GM19351 (cell line): ENCODE results near the gene GAK.
"Not testable (repeated sequence)": the region's sequence is repeated elsewhere in the genome, so short reads cannot be mapped to it uniquely, and the experiment has no call there.

Source experiments
- ATAC-seq: cut with Tn5 transposase; IDR thresholded peaks from one replicate; pipeline ENCODE4 v1.9.1; 2021; ENCODE audit warnings: mild to moderate bottlenecking, moderate library complexity; ENCODE audit not compliant: unreplicated experiment

The GAK gene

GRCh38 chr4:821181-821591 lies 110.9 kb downstream of the GAK start:
- ATAC-seq = no peak

GRCh38 chr4:820230-821172 lies 111.6 kb downstream of the GAK start:
- ATAC-seq = no peak

- ATAC-seq = no peak
Observed at GRCh38 chr4:819401-820229, 112.5 kb downstream of the GAK start.

GRCh38 chr4:818106-818921 lies 113.8 kb downstream of the GAK start:
- no peak for ATAC-seq

GRCh38 chr4:815464-816146 lies 116.5 kb downstream of the GAK start:
- ATAC-seq = no peak

- ATAC-seq = no peak
Observed at GRCh38 chr4:814312-814850, 117.7 kb downstream of the GAK start.

- no peak for ATAC-seq
Observed at GRCh38 chr4:813900-814299, 118.2 kb downstream of the GAK start.

- ATAC-seq = no peak
Observed at GRCh38 chr4:808860-809570, 123.1 kb downstream of the GAK start.

GRCh38 chr4:807792-808191 lies 124.3 kb downstream of the GAK start:
- no peak for ATAC-seq

- not testable (repeated sequence) for ATAC-seq
Observed at GRCh38 chr4:806979-807378, 125.1 kb downstream of the GAK start.

- no peak for ATAC-seq
Observed at GRCh38 chr4:804804-805203, 127.3 kb downstream of the GAK start.

- no peak for ATAC-seq
Observed at GRCh38 chr4:803884-804283, 128.2 kb downstream of the GAK start.

GRCh38 chr4:801436-802124 lies 130.5 kb downstream of the GAK start:
- ATAC-seq = no peak
